Right lobe of liver (tissue), 4 donors: ENCODE results near the gene CAB39L.

Source experiments
- POLR2A ChIP-seq: fragments of 450-650 bp; IDR thresholded peaks from one replicate; pipeline ENCODE4 v1.6.1; 2017; ENCODE audit warnings: antibody characterized with exemption, mild to moderate bottlenecking
- TF ChIP-seq, protein P1 (sequence below), 4 donors: fragments of 200-600 bp in 3 of 4; fragments of 450-650 bp in 1 of 4; IDR thresholded peaks; one replicate each; pipeline versions ENCODE4 v1.5.1 to v1.8.0; 2016 to 2022; ENCODE audit warnings: antibody characterized with exemption in 4 of 4, mild to moderate bottlenecking in 2 of 4
- donor health status: DM: no; HTN: no; CAD: no.
- donor health status: DM: no; HTN: no; CAD: no.
- donor health status: DM: no; HTN: yes; CAD: no.

DNA sequence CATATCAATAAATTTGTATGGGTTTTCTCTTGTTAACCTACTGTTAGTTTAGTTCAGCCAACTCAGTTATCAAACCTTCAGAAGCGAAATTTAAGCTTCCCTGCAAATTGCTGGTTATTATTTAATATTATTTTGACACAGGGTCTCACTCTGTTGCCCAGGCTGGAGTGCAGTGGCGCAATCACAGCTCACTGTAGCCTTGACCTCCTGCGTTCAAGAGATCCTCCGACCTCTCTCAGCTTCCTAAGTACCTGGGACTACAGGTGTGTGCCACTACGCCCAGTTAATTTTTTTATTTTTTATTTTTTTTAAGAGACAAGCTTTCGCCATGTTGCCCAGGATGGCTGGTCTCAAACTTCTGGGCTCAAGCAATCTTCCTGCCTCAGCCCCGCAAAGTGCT is 6.2 kb downstream of the CAB39L start:
- TF ChIP-seq, protein P1, sequence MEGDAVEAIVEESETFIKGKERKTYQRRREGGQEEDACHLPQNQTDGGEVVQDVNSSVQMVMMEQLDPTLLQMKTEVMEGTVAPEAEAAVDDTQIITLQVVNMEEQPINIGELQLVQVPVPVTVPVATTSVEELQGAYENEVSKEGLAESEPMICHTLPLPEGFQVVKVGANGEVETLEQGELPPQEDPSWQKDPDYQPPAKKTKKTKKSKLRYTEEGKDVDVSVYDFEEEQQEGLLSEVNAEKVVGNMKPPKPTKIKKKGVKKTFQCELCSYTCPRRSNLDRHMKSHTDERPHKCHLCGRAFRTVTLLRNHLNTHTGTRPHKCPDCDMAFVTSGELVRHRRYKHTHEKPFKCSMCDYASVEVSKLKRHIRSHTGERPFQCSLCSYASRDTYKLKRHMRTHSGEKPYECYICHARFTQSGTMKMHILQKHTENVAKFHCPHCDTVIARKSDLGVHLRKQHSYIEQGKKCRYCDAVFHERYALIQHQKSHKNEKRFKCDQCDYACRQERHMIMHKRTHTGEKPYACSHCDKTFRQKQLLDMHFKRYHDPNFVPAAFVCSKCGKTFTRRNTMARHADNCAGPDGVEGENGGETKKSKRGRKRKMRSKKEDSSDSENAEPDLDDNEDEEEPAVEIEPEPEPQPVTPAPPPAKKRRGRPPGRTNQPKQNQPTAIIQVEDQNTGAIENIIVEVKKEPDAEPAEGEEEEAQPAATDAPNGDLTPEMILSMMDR (IDR thresholded peaks at IDR 0.05): no peak
- no peak for TF ChIP-seq POLR2A
